Loucy (cell line): Measurements from ENCODE around the gene AGPS.

ENCODE experiments used
- EZH2phosphoT487 ChIP-seq: fragments of 200-600 bp; IDR thresholded peaks from 2 replicates; pipeline ENCODE4 v1.6.1; 2018; ENCODE audit warnings: antibody characterized with exemption, mild to moderate bottlenecking, moderate library complexity, borderline replicate concordance
- TF ChIP-seq, protein P1 (sequence below): fragments of 200-600 bp; sonication (generic); conservative IDR thresholded peaks from 2 replicates; pipeline ENCODE4 v1.5.1; 2014; ENCODE audit warnings: mild to moderate bottlenecking, antibody characterized with exemption, low read length

DNA sequence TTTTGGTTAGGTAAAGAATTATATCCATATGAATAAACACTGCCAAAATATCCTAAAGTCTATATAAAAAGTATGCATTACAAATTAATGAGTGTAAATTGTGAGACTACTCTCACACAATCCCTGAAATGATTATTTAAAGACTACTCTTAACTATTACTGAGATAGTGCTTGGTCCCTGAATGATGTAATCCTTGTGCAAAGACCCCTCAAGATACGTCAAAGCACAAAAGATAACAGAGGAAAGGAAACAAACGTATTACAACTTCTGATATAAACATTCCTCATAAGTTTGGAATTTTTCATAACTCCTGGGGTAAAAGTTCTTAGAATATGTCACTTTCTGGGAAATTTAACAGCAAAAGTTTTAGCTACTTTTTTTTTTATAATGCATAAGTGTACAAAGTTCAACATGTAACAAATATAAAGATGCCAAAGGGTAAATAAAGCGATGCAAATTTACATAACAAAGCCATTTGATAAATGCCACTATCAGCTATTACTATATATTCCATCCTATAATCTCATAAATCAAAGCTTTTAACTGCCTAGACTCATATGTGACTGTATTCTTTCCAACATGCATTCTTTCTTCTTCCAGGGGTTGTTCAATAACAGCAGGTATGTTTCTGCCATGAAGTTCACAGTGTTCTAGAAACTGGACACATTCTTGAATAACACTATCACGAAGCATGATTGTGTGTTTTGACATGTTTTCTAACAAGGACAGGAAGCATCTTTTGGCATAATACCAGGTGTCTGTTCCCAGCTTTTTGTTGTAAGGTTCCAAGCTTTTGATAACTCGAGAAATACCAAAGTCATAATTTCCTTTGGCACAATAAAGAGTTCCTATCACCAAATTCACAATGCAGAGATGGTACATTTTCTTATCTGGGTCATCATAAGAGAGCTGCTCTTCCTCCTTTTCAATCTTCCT, 158.0 kb downstream of the AGPS start:
- TF ChIP-seq, protein P1, sequence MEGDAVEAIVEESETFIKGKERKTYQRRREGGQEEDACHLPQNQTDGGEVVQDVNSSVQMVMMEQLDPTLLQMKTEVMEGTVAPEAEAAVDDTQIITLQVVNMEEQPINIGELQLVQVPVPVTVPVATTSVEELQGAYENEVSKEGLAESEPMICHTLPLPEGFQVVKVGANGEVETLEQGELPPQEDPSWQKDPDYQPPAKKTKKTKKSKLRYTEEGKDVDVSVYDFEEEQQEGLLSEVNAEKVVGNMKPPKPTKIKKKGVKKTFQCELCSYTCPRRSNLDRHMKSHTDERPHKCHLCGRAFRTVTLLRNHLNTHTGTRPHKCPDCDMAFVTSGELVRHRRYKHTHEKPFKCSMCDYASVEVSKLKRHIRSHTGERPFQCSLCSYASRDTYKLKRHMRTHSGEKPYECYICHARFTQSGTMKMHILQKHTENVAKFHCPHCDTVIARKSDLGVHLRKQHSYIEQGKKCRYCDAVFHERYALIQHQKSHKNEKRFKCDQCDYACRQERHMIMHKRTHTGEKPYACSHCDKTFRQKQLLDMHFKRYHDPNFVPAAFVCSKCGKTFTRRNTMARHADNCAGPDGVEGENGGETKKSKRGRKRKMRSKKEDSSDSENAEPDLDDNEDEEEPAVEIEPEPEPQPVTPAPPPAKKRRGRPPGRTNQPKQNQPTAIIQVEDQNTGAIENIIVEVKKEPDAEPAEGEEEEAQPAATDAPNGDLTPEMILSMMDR: no peak
- no peak for TF ChIP-seq EZH2phosphoT487
